A549 (cell line): ENCODE measurements around the gene FHL2. TPM values are rescaled to one million over a fixed set of nuclear protein-coding genes. Genes with fewer than 3 reads are reported as not detected.

Experiments
- ATAC-seq, 2 experiments: fragments of 200-7000 bp in 1 of 2; fragments of >200 bp in 1 of 2; cut with Nextera tagmentation in 1 of 2; cut with Tn5 transposase in 1 of 2; 3 replicates each; pipeline versions ENCODE4 v1.8.0 to v1.9.1; 2018 to 2020; ENCODE audit warnings: mild to moderate bottlenecking in 1 of 2, moderate library complexity in 1 of 2
- CTCF ChIA-PET: fragments of 300-600 bp; sonication (Branson Sonifier 250); formaldehyde crosslinking; extraction: SDS; loops from one replicate; lab custom pipeline; 2021; ENCODE audit warnings: antibody characterized with exemption, inconsistent platforms; lab: Yijun Ruan, JAX
- POLR2A ChIA-PET: fragments of 350-600 bp; formaldehyde crosslinking; extraction: SDS; loops from one replicate; lab custom pipeline; 2021; ENCODE audit warnings: antibody characterized with exemption, inconsistent platforms; lab: Yijun Ruan, JAX
- DNase-seq, 2 experiments: peaks; one replicate each; pipeline versions ENCODE4 v3.0.0 to v3.0.0-alpha.2; 2011 to 2016; ENCODE audit warnings: low read depth in 1 of 2, low spot score in 1 of 2
- FAIRE-seq: peaks from 2 replicates; lab custom pipeline; 2011; peaks lifted over from hg19 to GRCh38; lab: Jason Lieb, UNC
- H3K27ac ChIP-seq, 2 experiments: fragments of >200 bp; sonication (Bioruptor Twin); formaldehyde crosslinking; 3 replicates each; pipeline ENCODE4 v1.5.1; 2016 to 2017
- H3K4me1 ChIP-seq: fragments of >200 bp; sonication (Bioruptor Twin); formaldehyde crosslinking; 3 replicates; pipeline ENCODE4 v1.6.1; 2016
- H3K4me2 ChIP-seq: fragments of >200 bp; sonication (Bioruptor Twin); formaldehyde crosslinking; 3 replicates; pipeline ENCODE4 v1.6.1; 2016
- H3K4me3 ChIP-seq: fragments of >200 bp; sonication (Bioruptor Twin); formaldehyde crosslinking; 3 replicates; pipeline ENCODE4 v1.5.1; 2016
- H3K9me3 ChIP-seq: fragments of >200 bp; sonication (Bioruptor Twin); formaldehyde crosslinking; 3 replicates; pipeline ENCODE4 v1.6.1; 2016
- BCL3 ChIP-seq: fragments of >200 bp; sonication (Bioruptor Twin); formaldehyde crosslinking; IDR thresholded peaks from 3 replicates; pipeline ENCODE4 v1.6.1; 2016
- CBX8 ChIP-seq: fragments of 200-600 bp; sonication (generic); IDR thresholded peaks from 2 replicates; pipeline ENCODE4 v1.6.1; 2016
- E2F6 ChIP-seq: IDR thresholded peaks from 2 replicates; pipeline ENCODE4 v1.6.1; 2012; ENCODE audit warnings: low read depth, borderline replicate concordance
- ELK1 ChIP-seq: fragments of 150-350 bp; IDR thresholded peaks from 2 replicates; pipeline ENCODE4 v1.6.1; 2014; ENCODE audit warnings: low read depth, mild to moderate bottlenecking, low read length
- FOXS1 ChIP-seq: fragments of 250-450 bp; sonication (Bioruptor Pico); IDR thresholded peaks from 2 replicates; pipeline ENCODE4 v1.5.0; 2020; ENCODE audit warnings: mild to moderate bottlenecking, moderate library complexity
- JUNB ChIP-seq: fragments of >200 bp; sonication (Bioruptor Twin); formaldehyde crosslinking; IDR thresholded peaks from 2 replicates; pipeline ENCODE4 v1.6.1; 2016
- MAX ChIP-seq: IDR thresholded peaks from 2 replicates; pipeline ENCODE4 v1.6.1; 2012
- NPAS2 ChIP-seq: fragments of 250-450 bp; sonication (Bioruptor Pico); IDR thresholded peaks from 2 replicates; pipeline ENCODE4 v1.8.0; 2022; ENCODE audit warnings: mild to moderate bottlenecking, moderate library complexity, borderline replicate concordance
- POLR2AphosphoS2 ChIP-seq: conservative IDR thresholded peaks from 2 replicates; pipeline ENCODE4 v1.6.1; 2012; ENCODE audit warnings: low read length, improper control_type of control experiment, inconsistent platforms
- TP53 ChIP-seq: fragments of 250-450 bp; sonication (Bioruptor Pico); IDR thresholded peaks from 2 replicates; pipeline ENCODE4 v1.5.0; 2021; ENCODE audit warnings: mild to moderate bottlenecking, moderate library complexity
- WGBS: methylation state at CpG from one replicate; pipeline ENCODE4 v1.1.6; 2017; ENCODE audit errors: missing lambda C conversion rate; 5-methylcytosine and 5-hydroxymethylcytosine counted together
- polyA plus RNA-seq, 4 experiments: library from polyadenylated mRNA; depleted of rRNA in 3 of 4; stranded (reverse); fragments of >200 nt; fragmentation: RNase III in 1 of 4; extraction: RNeasy Plus Mini Kit Qiagen cat#74134 plus additional on column Dnase treatment in 1 of 4; gene quantifications; 2 replicates in 3 of 4; 3 replicates in 1 of 4; pipeline ENCODE4 v1.2.3, GENCODE V29; 2011 to 2017

The FHL2 gene
- polyA plus RNA-seq, 2 of the 4 experiments (the other 2 are of a cell fraction), result 57.9 to 85.9 TPM

- TF ChIP-seq FOXS1 (CRISPR knock-in tag) (no peak), MAX (no peak)
These were observed 13.7 kb upstream of the FHL2 start (continued) for GRCh38 chr2:105412584-105412983.

- ATAC-seq (peak in 1 of 2 experiments; percentile 21; a peak in 1 of 6 replicates), DNase-seq (peak; percentile 25 to 31), FAIRE-seq (no peak)
- ChIA-PET CTCF (no interaction called here), POLR2A (no interaction called here)
- H3K9me3 ChIP-seq, result no peaks in the 10 kb centered on the region
- H3K27ac ChIP-seq, result peak overlapping the region in 1 of 2 experiments; percentile 46; a peak in 2 of 6 replicates
- H3K4me2 ChIP-seq, result peak overlapping the region; percentile 48
- peaks cover 32% of the 10 kb centered on the region for H3K4me1 ChIP-seq
- TF ChIP-seq JUNB (0 out of 2 replicates have a peak, but pooled peaks have one; percentile 9), E2F6 (no peak)
- no peak overlapping the region for H3K4me3 ChIP-seq
- WGBS, result 66% methylated on average over 6 of the region's 6 CpGs
These were observed 13.0 kb upstream of the FHL2 start for GRCh38 chr2:105411720-105412407.

- FAIRE-seq (no peak), ATAC-seq (no peak), DNase-seq (no peak)
- peaks cover 32% of the 10 kb centered on the region for H3K4me1 ChIP-seq
- H3K4me2 ChIP-seq, result no peak overlapping the region
- H3K4me3 ChIP-seq, result no peak overlapping the region
- peak overlapping the region in 1 of 2 experiments; percentile 54; a peak in 4 of 6 replicates for H3K27ac ChIP-seq
- CTCF ChIA-PET, result interaction anchor here (1.5 to 2.1 kb wide), 3 partner anchors 10 to 64 kb away, joined by 3 to 6 read pairs (median 5); no protein-coding TSS in a partner anchor
- POLR2A ChIA-PET, result no interaction called here
- WGBS, result 77% methylated on average over 4 of the region's 4 CpGs
- H3K9me3 ChIP-seq, result no peaks in the 10 kb centered on the region
- no peak for TF ChIP-seq CBX8
These were observed 11.7 kb upstream of the FHL2 start for GRCh38 chr2:105410554-105410953.

GRCh38 chr2:105409717-105410116, 10.9 kb upstream of the FHL2 start:
- H3K4me1 ChIP-seq, result peaks cover 40% of the 10 kb centered on the region

More at GRCh38 chr2:105409717-105410116, 10.9 kb upstream of the FHL2 start:
- FAIRE-seq (no peak), DNase-seq (peak in 1 of 2 experiments; percentile 45), ATAC-seq (peak; percentile 62 to 70; a peak in 4 of 6 replicates)
- H3K4me2 ChIP-seq, result 0 out of 3 replicates have a peak overlapping the region, but pooled peaks have one; percentile 0
- CTCF ChIA-PET, result interaction anchor here (0.7 to 2.1 kb wide), 5 partner anchors 10 to 63 kb away, joined by 3 to 6 read pairs (median 3); no protein-coding TSS in a partner anchor
- H3K4me3 ChIP-seq, result no peak overlapping the region
- H3K27ac ChIP-seq, result peak overlapping the region; percentile 4 to 54; a peak in 4 of 6 replicates
- no peaks in the 10 kb centered on the region for H3K9me3 ChIP-seq
- POLR2A ChIA-PET, result no interaction called here
- no peak for TF ChIP-seq BCL3
- TF ChIP-seq TP53, result no peak
- peak; percentile 58 for TF ChIP-seq MAX
- no peak for TF ChIP-seq NPAS2 (CRISPR knock-in tag)
- no peak for TF ChIP-seq ELK1
- no peak for TF ChIP-seq E2F6
- no peak for TF ChIP-seq POLR2AphosphoS2
- 36% methylated on average over 6 of the region's 6 CpGs for WGBS
